Erythroblast (primary cell): ENCODE results near the gene DOHH.

Experiments
- DNase-seq, 2 experiments: peaks; one replicate each; lab custom pipeline; 2025; lab: John Stamatoyannopoulos, UW
- GATA1 ChIP-seq: IDR thresholded peaks from 2 replicates; pipeline ENCODE4 v1.6.1; 2011; ENCODE audit warnings: low read depth, mild to moderate bottlenecking, control low read depth, low read length, moderate library complexity
- POLR2A ChIP-seq: IDR thresholded peaks from 2 replicates; pipeline ENCODE4 v1.6.1; 2011; ENCODE audit warnings: mild to moderate bottlenecking, low read length

Gene DOHH

DNA sequence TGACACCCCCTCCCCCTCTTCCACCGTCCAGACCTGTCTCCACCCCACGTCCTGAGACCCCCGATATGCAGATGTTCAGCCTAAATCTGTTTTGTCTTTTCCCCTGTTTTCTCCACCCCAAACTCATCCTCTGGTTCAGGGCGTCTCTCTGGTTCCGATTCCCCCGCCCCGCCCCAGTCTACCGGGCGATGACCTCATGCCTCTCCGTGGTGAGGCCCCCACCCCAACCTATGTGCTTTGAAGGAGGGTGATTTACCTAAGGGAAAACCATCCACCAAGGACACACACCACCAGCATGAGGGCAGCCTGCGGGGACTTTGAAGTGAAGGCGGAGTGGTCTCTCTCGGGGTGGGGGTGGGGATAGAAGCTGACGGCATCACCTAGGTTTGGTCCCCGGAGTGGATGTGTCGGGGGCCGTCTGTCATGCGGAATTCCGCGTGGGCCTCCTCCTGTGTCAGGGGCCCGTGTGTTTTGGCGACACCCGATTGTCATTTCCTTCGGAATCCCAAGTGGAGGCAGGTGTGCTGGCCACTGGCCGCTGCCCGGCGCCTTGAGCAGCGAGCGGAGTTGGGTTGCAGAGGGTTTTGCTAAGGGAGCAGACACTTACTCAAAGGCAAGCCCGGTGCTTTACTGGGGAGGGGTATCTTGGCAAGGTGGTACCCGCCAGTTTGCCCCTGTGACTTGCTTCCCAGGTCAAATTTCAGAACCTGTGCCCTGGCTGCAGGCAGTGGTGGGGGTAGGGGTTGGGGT lies 7.1 kb upstream of the DOHH start:
- TF ChIP-seq POLR2A (no peak), GATA1 (no peak)
- DNase-seq, result peak in 1 of 2 experiments; percentile 50

DNA sequence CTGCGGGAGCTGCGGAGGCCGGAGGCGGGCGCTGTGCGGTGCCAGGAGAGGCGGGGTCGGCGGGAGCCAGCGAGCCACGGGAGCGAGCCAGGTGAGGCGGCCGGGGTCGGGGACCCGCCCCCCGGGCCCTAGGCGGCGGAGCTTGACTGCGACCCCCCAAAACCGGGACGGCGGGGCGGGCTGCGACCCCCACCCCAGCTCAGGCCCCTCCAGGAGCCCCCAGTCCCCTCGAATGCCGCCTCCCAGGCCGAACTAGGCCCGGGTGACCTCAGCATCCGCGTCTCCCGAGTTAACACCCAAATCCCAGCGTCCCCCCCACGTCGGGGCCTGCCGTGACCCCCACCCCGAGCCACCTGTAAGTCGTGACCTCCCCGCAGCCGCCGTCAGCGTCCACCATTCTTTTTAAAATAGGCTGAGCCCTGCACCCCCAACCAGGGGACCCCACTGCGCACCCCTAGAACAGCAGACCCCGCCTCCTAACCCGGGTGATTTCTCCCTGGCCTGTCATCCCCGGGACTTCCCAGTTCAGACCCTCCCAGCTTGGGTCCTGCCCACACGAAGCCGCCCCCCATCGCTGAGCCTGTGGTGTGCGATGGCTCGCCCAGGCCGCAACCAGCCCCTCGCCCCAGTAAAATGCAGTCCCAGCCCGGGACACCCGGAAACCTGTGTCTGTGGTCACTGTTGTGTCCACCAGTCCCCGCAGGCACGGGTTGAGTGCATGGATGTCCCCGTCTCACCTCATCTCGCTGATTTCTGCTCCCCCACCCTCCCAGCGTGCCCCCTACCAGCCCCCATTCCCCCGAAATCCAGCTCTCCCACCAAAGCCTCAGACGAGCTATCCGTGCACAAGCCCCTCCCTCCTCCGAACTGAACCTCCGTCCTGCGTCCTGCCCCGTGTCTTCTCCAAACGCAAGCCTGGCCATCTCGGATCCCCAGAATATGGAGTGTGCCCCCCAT lies 6.2 kb upstream of the DOHH start:
- TF ChIP-seq GATA1 (no peak), POLR2A (no peak)
- peak in 1 of 2 experiments; percentile 73 for DNase-seq

DNA sequence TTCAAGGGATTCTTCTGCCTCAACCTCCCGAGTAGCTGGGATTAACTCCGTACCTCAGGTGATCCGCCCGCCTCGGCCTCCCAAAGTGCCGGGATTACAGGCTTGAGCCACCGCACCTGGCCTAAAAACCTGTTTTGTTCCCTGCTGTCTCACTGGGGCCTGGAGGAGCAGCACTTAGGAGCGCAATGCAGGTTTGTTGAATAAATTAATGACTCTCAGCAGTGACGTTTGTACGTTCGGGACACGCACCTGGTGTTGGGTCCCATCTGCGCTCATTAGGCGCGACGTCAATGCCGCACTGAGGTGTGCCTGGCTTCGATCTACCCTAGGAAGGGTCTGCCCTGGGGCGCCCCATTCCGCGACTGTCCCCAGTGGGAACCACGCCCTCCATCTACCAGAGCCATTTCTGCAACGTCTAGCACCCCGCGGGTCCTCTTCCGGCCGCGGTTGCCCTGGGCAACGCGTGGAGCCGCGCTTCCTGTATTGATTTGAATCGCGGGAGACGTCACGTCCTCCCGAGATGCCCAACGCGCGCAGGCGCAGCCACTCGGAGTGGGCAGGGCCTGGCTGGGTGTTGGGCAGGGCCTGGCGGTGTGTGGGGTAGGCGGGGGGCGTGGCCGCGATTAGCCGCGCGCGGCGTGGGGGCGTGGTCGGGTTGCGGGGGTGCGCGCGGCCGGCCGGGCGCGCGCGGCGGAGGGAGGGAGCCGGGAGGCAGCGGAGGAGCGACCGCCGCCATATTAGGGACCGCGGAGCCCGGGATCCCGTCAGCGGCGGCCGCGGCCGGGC lies 5.3 kb upstream of the DOHH start, which contains the start of gene FZR1:
Gene FZR1, plus strand, starts transcription at position 714 of the 786 bp plus-strand sequence. CDS start 16,679 bp downstream, outside the sequence.
- TF ChIP-seq GATA1 (no peak), POLR2A (peak; percentile 87)

DNA sequence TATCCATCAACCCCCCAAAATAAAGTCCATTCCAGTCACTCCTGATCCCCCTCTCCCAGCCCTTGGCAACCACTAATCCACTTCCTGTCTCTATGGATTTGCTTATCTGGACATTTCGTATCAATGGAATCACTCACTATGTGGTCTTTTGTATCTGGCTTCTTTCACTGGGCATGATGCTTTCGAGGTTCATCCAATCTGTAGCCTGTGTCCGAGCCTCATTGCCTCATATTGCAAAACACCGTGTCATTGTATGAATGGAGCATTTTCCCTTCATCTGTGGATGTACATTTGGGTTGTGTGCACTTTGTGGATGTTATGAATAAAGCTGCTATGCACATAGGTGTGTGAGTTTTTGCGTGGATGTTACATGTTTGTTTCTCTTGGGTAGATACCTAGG lies 4.3 kb upstream of the DOHH start:
- peak in 1 of 2 experiments; percentile 51 for DNase-seq
- no peak for TF ChIP-seq POLR2A
- no peak for TF ChIP-seq GATA1

More for the DNA sequence above, 5.3 kb upstream of the DOHH start, which contains the start of gene FZR1:
- DNase-seq, result peak; percentile 99 to 100

DNA sequence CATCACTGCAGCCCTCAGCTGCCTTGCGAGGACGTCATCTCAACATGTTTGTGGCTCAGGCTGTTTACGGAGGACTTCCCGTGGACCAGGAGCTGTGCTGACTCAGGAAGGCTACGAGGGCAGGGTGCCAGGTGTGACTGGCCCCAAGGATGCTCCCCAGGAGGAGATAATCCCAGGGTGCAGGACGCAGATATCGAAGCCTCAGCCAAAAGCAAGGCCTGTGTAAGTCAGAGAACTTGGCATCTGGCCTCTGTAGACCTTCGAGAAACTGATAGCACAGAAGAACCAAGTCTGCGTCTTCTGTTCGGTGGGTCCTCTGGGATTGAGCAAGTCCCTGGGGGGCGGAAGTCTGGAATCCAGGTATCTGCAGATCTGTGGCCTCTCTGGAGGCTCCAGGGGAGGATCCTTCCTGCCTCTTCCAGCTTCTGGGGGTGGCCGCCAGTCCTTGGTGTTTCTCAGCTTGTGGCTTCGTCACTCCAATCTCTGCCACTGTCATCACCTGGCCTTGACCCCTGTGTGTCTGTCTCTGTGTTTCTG lies 2.6 kb upstream of the DOHH start:
- TF ChIP-seq POLR2A (no peak), GATA1 (no peak)
- peak; percentile 75 to 83 for DNase-seq

DNA sequence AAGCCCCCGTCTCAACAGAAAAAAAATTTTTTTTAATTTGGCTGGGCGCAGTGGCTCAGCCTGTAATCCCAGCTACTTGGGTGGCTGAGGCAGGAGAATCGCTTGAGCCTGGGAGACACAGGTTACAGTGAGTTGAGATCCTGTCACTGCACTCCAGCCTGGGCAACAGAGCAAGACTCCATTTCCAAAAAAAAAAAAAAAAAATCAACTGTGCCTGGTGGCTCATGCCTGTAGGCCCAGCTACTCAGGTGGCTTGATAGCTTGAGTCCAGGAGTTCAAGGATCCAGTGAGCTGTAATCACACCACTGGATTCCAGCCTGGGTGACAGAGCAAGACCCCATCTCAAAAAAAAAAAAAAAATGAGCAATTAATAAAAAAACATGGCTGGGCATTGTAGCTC lies 1.3 kb upstream of the DOHH start:
- TF ChIP-seq POLR2A, result no peak
- TF ChIP-seq GATA1, result no peak
- DNase-seq, result no peak

DNA sequence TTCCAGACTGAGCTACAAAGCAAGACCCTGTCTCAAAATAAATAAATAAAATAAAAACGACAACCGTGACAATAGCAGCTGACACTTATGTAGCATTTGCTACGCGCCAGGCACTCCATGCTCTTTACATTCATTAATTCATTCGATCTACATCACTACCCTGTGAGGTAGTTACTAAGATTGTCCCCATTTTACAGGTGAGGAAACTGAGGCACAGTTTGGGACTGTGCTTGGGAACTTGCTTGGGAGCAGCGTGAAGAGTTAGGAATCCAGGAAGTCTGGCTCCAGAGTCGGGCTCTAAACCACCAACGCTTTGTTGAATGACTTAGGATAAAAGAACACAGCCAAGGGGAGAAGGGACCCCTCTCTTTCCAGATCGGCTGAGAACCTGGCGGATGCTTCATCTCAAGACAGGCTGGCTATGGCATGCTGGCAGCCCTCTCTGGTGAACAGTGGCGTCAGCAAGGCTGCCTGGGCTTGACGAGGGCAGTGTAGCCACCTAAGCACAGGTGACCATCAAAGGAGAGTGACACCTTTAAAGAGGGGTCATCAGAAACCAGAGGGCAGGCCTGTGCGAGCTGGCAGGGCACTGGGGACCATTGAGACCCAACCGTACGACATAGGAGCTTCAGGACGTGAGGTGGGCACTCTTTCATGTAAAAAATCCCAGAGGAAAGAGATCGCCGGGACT lies 591 bp downstream of the DOHH start:
- no peak for TF ChIP-seq GATA1
- no peak for TF ChIP-seq POLR2A
- no peak for DNase-seq

DNA sequence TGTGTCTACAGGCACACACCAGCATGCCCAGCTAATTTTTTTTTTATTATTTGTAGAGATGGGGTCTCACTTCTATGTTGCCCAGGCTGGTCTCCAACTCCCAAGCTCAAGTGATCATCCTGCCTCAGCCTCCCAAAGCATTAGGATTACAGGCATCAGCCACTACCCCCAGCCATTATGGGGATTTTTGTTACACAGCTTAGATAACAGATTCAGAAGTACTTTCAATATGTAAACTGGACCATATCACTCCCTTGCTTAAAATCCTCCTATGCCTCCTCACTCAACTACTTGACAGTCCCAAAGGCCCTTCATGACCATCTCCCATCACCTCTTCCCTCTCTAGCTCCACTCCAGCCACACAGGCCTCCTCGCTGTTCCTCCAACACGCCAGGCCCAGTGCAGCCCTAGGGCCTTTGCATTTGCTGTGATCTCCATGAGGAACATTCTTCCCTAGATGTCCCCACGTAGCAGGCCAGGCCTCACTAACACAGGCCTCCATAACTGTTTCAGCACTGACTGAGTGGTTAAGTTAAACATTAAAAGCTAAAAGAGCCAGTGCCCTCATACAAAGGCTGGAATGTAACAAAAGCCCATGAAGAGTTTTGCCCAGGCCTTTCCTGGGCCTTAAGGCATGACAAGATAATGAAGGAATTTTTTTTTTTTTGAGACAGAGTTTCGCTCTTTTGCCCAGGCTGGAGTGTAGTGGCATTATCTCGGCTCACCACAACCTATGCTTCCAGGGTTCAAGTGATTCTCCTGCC lies 2.5 kb downstream of the DOHH start:
- no peak for DNase-seq
- TF ChIP-seq POLR2A, result no peak
- TF ChIP-seq GATA1, result no peak

DNA sequence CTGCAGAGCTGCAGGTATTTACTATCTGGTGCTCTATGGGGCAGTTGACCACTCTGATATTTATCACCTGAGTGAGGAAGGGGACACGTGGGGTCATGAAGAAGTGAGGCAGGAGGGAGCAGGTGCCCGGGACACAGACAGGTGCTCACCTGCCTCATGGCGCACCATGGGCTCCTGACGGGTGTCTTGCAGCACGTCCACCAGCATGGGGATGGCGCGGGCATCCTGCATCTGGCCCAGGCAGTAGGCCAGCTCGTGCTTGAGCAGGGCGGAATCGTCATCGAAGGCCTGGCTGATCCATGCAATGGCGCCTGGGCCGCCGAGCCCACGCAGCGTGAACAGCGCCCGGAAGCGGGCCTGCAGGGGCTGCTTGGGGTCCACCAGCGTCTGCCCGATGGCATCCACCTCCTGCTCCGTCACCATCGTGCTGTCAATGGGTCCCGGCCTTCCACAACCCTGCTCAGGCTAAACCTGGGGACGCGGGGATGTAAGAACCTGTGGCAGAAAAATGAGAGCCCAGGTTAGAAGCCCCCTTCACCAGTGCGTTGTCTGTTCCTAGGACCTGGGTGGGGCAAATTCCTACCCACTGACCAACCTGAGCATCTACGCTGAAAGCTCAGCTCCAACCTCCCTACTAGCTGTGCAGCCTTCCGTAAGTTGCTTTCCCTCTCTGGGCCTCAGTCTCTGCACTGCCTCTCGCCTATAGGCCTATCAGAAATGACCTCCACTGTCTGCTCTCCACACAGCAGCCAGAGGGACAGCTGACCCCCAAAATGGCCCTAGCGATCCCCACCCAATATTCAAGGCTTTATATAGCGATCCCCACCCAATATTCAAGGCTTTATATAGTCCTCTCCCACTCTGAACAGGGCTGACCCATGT lies 3.8 kb downstream of the DOHH start:
- TF ChIP-seq POLR2A (no peak), GATA1 (no peak)

DNA sequence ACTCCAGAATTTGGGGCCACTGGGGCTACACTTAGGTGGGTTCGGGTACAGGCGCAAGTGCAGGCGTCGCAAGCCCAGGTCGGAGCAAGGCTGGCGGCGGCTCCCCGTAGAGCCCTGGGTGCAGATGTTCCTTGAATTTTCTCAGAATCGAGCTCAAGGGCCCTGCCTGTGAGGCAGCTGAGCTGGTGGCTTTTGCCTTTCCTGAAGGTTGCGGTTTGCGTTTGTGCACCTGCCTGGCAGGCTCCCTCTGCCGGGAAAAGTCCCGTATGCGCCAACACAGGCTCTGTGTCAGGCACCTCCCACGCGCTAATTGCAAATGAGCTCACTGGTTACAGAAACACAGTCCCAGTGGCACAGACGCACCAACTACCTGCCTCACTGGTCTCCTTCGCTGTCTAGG lies 5.9 kb downstream of the DOHH start:
- TF ChIP-seq GATA1 (no peak), POLR2A (no peak)
- DNase-seq, result no peak

More for the DNA sequence above, 3.8 kb downstream of the DOHH start:
- DNase-seq, result no peak

DNA sequence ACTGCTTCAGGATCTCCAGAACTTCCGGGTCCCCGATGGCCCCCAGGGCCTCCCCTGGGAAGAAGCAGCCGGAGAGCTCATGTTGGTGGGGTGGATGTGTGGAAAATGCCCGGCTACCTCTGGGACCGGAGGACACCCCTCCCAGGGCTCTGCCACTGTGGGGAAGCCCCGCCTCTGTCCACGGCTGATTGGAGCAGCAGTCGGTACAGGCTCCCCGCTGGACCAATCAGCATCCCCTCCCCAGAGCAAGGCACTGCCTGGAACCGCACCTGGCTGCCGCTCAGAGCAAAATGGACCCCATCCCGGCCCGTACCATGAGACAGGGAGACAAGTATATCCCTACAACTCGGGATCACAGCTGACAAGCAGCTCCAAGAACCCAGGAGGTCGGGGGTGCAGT lies 6.4 kb downstream of the DOHH start:
- no peak for TF ChIP-seq POLR2A
- no peak for TF ChIP-seq GATA1
- DNase-seq, result peak in 1 of 2 experiments; percentile 30
